Mammary epithelial cell (primary cell): ENCODE measurements around the gene NCEH1.

Experiments used
- CTCF ChIP-seq, 2 donors: IDR thresholded peaks in 1 of 2; conservative IDR thresholded peaks in 1 of 2; 2 replicates each; pipeline ENCODE4 v1.5.1; 2011 to 2012; ENCODE audit warnings: inconsistent platforms in 2 of 2, low read length in 2 of 2, mild to moderate bottlenecking in 2 of 2, control low read depth in 1 of 2, low read depth in 1 of 2; ENCODE audit not compliant: insufficient read depth in 1 of 2; ENCODE audit errors: extremely low read depth in 1 of 2
- EZH2 ChIP-seq: IDR thresholded peaks from 2 replicates; pipeline ENCODE4 v1.6.1; 2012; ENCODE audit warnings: low read length, inconsistent platforms, borderline replicate concordance

- TF ChIP-seq CTCF (conservative IDR thresholded peaks at IDR 0.05 in 1 of 2, IDR thresholded peaks at IDR 0.05 in 1 of 2; ENCODE audit: extremely low read depth in 1 of 2, insufficient read depth in 1 of 2, low read depth in 1 of 2, low read length in 2 of 2) = no peak
- no peak for TF ChIP-seq EZH2
Observed at GRCh38 chr3:172707030-172707429, 3.8 kb downstream of the NCEH1 start.
